Type B pancreatic cell (in vitro differentiated cells): ENCODE measurements around the gene LCN15. TPM values are rescaled to one million over a fixed set of nuclear protein-coding genes. Genes with fewer than 3 reads are reported as not detected.

Experiments used
- DNase-seq: peaks from one replicate; pipeline ENCODE4 v3.0.0; 2021; ENCODE audit warnings: mixed read lengths; ENCODE audit not compliant: unreplicated experiment; ENCODE audit errors: extremely low spot score
- H3K27ac Mint-ChIP-seq: 2 replicates; pipeline ENCODE4 v1.8.0; 2021; ENCODE audit warnings: mild to moderate bottlenecking, mixed read lengths
- H3K27me3 Mint-ChIP-seq: 2 replicates; pipeline ENCODE4 v1.8.0; 2021; ENCODE audit warnings: mixed read lengths
- H3K36me3 Mint-ChIP-seq: 2 replicates; pipeline ENCODE4 v1.8.0; 2021; ENCODE audit warnings: mixed read lengths
- H3K4me1 Mint-ChIP-seq: one replicate; pipeline ENCODE4 v1.8.0; 2021; ENCODE audit warnings: mixed read lengths; ENCODE audit not compliant: unreplicated experiment
- H3K4me3 Mint-ChIP-seq: 2 replicates; pipeline ENCODE4 v1.8.0; 2021; ENCODE audit warnings: mild to moderate bottlenecking, mixed read lengths
- H3K9me3 Mint-ChIP-seq: 2 replicates; pipeline ENCODE4 v1.8.0; 2021; ENCODE audit warnings: mixed read lengths
- total RNA-seq: library from RNA; stranded (reverse); gene quantifications from 2 replicates; pipeline ENCODE4 v1.2.1, GENCODE V29; 2021; ENCODE audit warnings: low replicate concordance
- TF ChIP-seq, protein P1 (sequence below): fragments of 200-600 bp; sonication (generic); conservative IDR thresholded peaks from 2 replicates; pipeline ENCODE4 v1.5.0; 2021; ENCODE audit warnings: antibody characterized with exemption, mild to moderate bottlenecking

The LCN15 gene
- total RNA-seq, 1 donor from 2014 or later = 0.77 TPM

DNA sequence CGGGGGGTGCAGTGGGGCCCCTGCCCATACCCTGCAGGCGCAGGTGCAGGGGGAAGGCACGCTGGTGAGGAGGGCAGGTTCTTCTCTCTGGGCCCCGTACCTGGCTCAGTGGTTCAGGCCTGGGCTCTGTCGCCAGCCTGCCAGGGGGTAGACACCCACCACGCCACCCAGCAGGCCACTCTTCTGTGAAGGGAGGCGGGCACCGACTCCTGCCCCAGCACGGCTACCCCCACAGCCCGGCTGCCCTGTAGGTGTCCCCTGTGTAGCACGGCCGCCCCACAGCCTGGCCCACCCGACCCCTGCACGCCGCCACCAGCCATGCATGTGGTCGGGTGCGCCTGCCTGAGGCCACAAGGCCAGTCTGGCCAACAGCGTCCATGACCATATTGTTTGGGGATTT lies 17.7 kb downstream of the LCN15 start:
- DNase-seq = no peak
- Mint-ChIP-seq H3K9me3 (no peaks in the 10 kb centered on the region), H3K27me3 (peaks cover under 1% of the 10 kb centered on the region), H3K4me1 (no peaks in the 10 kb centered on the region), H3K4me3 (no peak overlapping the region), H3K27ac (no peak overlapping the region), H3K36me3 (no peaks in the 10 kb centered on the region)
- TF ChIP-seq, protein P1, sequence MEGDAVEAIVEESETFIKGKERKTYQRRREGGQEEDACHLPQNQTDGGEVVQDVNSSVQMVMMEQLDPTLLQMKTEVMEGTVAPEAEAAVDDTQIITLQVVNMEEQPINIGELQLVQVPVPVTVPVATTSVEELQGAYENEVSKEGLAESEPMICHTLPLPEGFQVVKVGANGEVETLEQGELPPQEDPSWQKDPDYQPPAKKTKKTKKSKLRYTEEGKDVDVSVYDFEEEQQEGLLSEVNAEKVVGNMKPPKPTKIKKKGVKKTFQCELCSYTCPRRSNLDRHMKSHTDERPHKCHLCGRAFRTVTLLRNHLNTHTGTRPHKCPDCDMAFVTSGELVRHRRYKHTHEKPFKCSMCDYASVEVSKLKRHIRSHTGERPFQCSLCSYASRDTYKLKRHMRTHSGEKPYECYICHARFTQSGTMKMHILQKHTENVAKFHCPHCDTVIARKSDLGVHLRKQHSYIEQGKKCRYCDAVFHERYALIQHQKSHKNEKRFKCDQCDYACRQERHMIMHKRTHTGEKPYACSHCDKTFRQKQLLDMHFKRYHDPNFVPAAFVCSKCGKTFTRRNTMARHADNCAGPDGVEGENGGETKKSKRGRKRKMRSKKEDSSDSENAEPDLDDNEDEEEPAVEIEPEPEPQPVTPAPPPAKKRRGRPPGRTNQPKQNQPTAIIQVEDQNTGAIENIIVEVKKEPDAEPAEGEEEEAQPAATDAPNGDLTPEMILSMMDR = no peak

DNA sequence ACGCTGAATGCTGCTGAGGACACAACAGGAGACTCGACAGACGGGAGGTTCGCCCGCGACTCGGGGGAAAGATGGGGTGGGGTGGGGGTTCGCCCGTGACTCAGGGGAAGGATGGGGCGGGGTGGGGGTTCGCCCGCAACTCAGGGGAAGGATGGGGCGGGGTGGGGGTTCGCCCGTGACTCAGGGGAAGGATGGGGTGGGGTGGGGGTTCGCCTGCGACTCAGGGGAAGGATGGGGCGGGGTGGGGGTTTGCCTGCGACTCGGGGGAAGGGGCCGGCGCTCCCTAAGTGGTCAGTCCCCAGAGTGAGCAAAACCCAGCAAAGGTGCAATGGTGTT lies 18.2 kb downstream of the LCN15 start:
- TF ChIP-seq, protein P1 = no peak
- Mint-ChIP-seq H3K9me3 (no peaks in the 10 kb centered on the region), H3K36me3 (no peaks in the 10 kb centered on the region), H3K27ac (no peak overlapping the region), H3K27me3 (no peaks in the 10 kb centered on the region), H3K4me1 (no peaks in the 10 kb centered on the region), H3K4me3 (no peak overlapping the region)
- no peak for DNase-seq

DNA sequence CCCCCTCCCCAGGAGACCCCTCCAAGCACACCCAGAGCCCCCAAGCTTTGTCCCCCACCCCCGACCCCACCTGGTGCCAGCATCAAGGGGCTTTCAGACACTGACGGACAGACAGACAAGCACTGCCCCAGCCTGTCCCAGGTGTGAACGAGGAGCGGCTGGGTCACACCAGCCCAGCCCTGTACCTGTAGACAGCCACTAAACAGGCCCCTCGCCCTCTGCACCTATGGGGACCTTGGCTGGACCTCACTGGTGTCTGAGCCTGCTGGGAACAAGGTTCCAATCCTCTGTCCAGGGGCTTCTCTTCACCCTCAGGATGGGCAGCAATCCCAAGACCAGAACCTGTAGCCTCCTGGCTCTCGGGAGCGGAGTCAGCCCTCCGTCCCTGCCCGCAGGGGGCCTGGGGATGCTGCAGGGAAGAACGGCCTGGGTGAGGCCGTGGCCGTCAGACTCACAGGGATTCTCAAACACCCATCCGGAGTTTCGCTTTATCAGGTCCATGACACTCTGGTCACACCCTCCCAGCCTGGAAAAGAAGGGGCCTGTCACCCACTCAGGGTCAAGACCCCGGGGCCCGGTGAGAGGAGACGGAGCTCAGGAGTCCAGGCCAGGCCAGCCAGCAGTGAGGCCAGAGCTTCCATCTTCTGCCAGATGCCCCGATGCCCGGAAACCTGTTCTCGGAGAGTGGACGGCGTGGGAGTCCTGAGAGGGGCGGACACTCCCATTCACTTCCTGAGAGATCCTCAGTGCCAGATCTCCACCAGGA lies 18.7 kb downstream of the LCN15 start:
- no peaks in the 10 kb centered on the region for H3K9me3 Mint-ChIP-seq
- H3K36me3 Mint-ChIP-seq = no peaks in the 10 kb centered on the region
- H3K4me1 Mint-ChIP-seq = no peaks in the 10 kb centered on the region
- H3K27ac Mint-ChIP-seq = no peak overlapping the region
- TF ChIP-seq, protein P1 = no peak
- no peak for DNase-seq
- H3K4me3 Mint-ChIP-seq = no peak overlapping the region
- H3K27me3 Mint-ChIP-seq = no peaks in the 10 kb centered on the region

DNA sequence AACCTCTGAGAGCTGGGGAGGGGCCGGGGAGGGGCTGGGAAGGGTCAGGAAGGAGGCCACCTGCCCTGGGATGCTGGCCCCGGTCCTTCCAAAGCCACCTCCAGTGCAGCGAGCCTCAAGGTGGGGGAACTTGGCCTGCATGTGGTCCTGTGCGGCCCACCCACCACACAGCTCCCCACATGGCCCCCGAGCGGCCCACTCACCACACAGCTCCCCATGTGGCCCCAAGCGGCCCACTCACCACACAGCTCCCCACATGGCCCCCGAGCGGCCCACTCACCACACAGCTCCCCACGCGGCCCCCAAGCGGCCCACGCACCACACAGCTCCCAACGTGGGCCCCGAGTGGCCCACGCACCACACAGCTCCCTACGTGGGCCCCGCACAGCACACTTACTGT lies 19.5 kb downstream of the LCN15 start:
- Mint-ChIP-seq H3K9me3 (no peaks in the 10 kb centered on the region), H3K27me3 (no peaks in the 10 kb centered on the region), H3K27ac (no peak overlapping the region), H3K36me3 (no peaks in the 10 kb centered on the region), H3K4me3 (no peak overlapping the region), H3K4me1 (no peaks in the 10 kb centered on the region)
- TF ChIP-seq, protein P1 = no peak
- no peak for DNase-seq

DNA sequence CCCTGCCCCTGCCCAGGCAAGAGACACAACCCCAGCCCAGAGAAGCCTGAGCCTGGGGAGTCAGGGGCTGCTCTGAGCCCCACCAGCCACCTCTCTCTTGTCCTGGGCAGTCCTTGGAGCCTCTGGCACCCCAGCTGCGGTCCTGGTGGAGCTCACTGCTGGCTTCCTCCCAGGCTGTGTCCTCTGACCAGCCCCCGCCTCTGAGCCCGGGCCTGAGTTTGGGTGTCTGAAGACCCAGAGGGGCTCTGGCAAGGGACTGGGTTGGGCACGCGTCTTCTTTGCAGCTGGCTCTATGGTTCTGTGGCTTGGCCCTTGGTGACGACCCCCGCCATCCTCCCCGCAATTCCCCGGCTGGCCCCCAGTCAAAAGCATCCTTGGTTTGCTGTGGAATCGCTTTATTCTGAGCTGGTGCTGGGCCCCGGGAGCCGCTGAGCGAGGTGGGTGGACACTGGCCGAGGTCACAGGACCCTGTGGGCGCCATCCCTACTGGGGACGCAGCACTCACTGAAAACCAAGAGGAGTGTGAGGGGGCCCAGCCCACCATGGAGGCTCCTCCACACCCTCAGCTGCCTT lies 20.6 kb downstream of the LCN15 start:
- no peaks in the 10 kb centered on the region for H3K4me1 Mint-ChIP-seq
- no peaks in the 10 kb centered on the region for H3K36me3 Mint-ChIP-seq
- no peak for DNase-seq
- no peak overlapping the region for H3K4me3 Mint-ChIP-seq
- TF ChIP-seq, protein P1 = no peak
- no peak overlapping the region for H3K27ac Mint-ChIP-seq
- peaks cover 3% of the 10 kb centered on the region for H3K27me3 Mint-ChIP-seq
- no peaks in the 10 kb centered on the region for H3K9me3 Mint-ChIP-seq
